ENCODE data around the gene BAX. TPM values are rescaled to one million over a fixed set of nuclear protein-coding genes. Genes with fewer than 3 reads are reported as not detected.
A peak's percentile ranks its signal among the peaks of the same experiment; 100 is the strongest.

Gene BAX
- total and polyA plus RNA-seq, 9 of the 15 experiments (the other 6 are each of a cell fraction or from before 2014, with no cell fraction given): 3.2 to 95.4 (median 44.5) TPM

DNA sequence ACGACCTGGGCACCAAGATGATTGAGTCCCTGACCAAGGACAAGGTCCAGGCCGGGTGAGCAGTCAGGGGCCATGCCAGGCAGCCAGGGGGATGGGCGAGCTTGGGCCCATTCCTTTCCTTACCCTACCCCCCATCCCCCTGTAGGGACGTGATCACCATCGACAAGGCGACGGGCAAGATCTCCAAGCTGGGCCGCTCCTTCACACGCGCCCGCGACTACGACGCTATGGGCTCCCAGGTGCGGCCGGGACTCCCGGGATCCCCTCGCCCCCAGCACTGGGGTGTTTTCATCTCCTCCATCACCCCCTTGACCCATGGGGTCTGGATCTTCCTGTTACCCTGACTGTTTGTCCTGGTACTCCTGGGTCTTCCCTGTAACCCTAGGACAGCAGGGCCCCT is 55.2 kb downstream of the BAX start:
- CTCF ChIA-PET (ENCODE audit: low intra/inter-chr PET ratio): no interaction called here

DNA sequence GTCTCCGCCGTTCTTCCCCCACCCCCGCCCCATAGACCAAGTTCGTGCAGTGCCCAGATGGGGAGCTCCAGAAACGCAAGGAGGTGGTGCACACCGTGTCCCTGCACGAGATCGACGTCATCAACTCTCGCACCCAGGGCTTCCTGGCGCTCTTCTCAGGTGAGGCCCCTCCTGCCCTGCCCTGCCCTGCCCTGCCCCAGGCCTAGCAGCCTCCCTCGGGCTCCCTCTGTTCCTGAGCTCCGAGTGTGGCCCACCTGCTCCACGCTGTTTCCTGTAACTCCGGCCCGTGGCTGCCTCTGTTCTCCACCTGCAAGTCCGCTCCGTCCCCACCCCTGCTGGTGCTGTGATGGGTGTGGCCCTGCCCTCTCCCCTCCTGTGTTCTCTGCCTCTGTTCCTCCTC is 55.8 kb downstream of the BAX start:
- Histone ChIP-seq H3K9ac (ENCODE audit: insufficient read depth in 1 of 2, low read depth in 2 of 2, low read length in 2 of 2) (no peak overlapping the region; a peak in 1 of 4 replicates), H3K79me2 (ENCODE audit: control insufficient read depth, insufficient read depth, low read length) (no peaks in the 10 kb centered on the region), H4K20me1 (replicated peaks; ENCODE audit: control insufficient read depth, insufficient read depth, low read length) (0 out of 2 replicates have a peak, but pooled peaks cover 3% of the 10 kb centered on the region), H3K4me1 (replicated peaks in 1 of 2; ENCODE audit: control insufficient read depth in 2 of 2, insufficient read depth in 2 of 2, low read length in 2 of 2) (peaks cover 0 to 14% of the 10 kb centered on the region in 2 experiments; a peak in 2 of 5 replicates), H3K4me2 (ENCODE audit: insufficient read depth, low read length) (no peak overlapping the region), H3K9me1 (ENCODE audit: control insufficient read depth, insufficient read depth, low read length) (peaks cover 4% of the 10 kb centered on the region), H3K27ac (ENCODE audit: extremely low read depth, low read depth, low read length) (no peak overlapping the region), H3K9me3 (replicated peaks; ENCODE audit: control insufficient read depth, insufficient read depth, low read depth, low read length) (no peaks in the 10 kb centered on the region), H3K27me3 (ENCODE audit: control insufficient read depth in 2 of 2, insufficient read depth in 2 of 2, low read length in 2 of 2) (no peaks in the 10 kb centered on the region), H3K36me3 (ENCODE audit: control insufficient read depth, insufficient read depth, low read length) (peaks cover 84% of the 10 kb centered on the region), H3K4me3 (no peak overlapping the region), H2AFZ (ENCODE audit: low read depth, low read length) (no peak overlapping the region)
- WGBS (ENCODE audit: insufficient coverage, low coverage, missing lambda C conversion rate): 79% methylated on average over 12 of the region's 18 CpGs
- FAIRE-seq: no peak
- no TSS peak for BruUV-seq (replicated peaks)
- in situ Hi-C loops (cut with MboI) (no loop called here), intact Hi-C loops (cut with micrococcal nuclease) (no loop called here)
- POLR2A ChIA-PET: interaction anchor here (0.5 to 2.1 kb wide), 3 partner anchors 10 to 545 kb away, joined by 3 to 6 read pairs (median 3); no protein-coding TSS in a partner anchor
- no peak for DNase-seq (ENCODE audit: extremely low read depth in 1 of 4, low spot score in 3 of 4)
- CTCF ChIA-PET (ENCODE audit: low intra/inter-chr PET ratio): no interaction called here
- TF ChIP-seq ZNF347 (CRISPR knock-in tag; IDR thresholded peaks at IDR 0.05; ENCODE audit: low read depth): no peak
- peak; percentile 44; the same call in 1 of the 2 replicates for TF ChIP-seq POLR2G (IDR thresholded peaks at IDR 0.05; ENCODE audit: low read depth, low read length)
- no peak for ATAC-seq

More for the DNA sequence above, 55.2 kb downstream of the BAX start:
- H3K9me3 ChIP-seq (replicated peaks; ENCODE audit: control insufficient read depth, insufficient read depth, low read depth, low read length): no peaks in the 10 kb centered on the region
- no peak overlapping the region for H2AFZ ChIP-seq (ENCODE audit: low read depth, low read length)
- H3K27ac ChIP-seq (ENCODE audit: extremely low read depth, low read depth, low read length): no peak overlapping the region
- H3K9me1 ChIP-seq (ENCODE audit: control insufficient read depth, insufficient read depth, low read length): peaks cover 4% of the 10 kb centered on the region
- no peak overlapping the region; a peak in 1 of 4 replicates for H3K9ac ChIP-seq (ENCODE audit: insufficient read depth in 1 of 2, low read depth in 2 of 2, low read length in 2 of 2)
- POLR2A ChIA-PET: interaction anchor here (0.5 to 2.1 kb wide), 4 partner anchors 10 to 544 kb away, joined by 3 to 6 read pairs (median 4); no protein-coding TSS in a partner anchor
- no peak overlapping the region for H3K4me2 ChIP-seq (ENCODE audit: insufficient read depth, low read length)
- FAIRE-seq (no peak), ATAC-seq (no peak), DNase-seq (ENCODE audit: extremely low read depth in 1 of 4, low spot score in 3 of 4) (no peak)
- peaks cover 84% of the 10 kb centered on the region for H3K36me3 ChIP-seq (ENCODE audit: control insufficient read depth, insufficient read depth, low read length)
- no peak overlapping the region for H3K4me3 ChIP-seq
- TF ChIP-seq KLF6 (CRISPR knock-in tag; IDR thresholded peaks at IDR 0.05; ENCODE audit: borderline replicate concordance) (no peak), POLR3A (IDR thresholded peaks at IDR 0.05; ENCODE audit: borderline replicate concordance, extremely low read depth, insufficient read depth, insufficient read length) (no peak), RBFOX2 (IDR thresholded peaks at IDR 0.05; ENCODE audit: low read depth, low read length) (peak; percentile 42), ZKSCAN3 (CRISPR knock-in tag; IDR thresholded peaks at IDR 0.05) (no peak), POLR2A (conservative IDR thresholded peaks at IDR 0.05) (0 out of 2 replicates have a peak, but pooled peaks have one; percentile 30), RBM34 (IDR thresholded peaks at IDR 0.05; ENCODE audit: borderline replicate concordance, insufficient read depth, low read length) (no peak)
- intact Hi-C loops (cut with micrococcal nuclease) (no loop called here), in situ Hi-C loops (cut with MboI) (no loop called here)
- no peaks in the 10 kb centered on the region for H4K20me1 ChIP-seq (replicated peaks; ENCODE audit: control insufficient read depth, insufficient read depth, low read length)
- WGBS (ENCODE audit: insufficient coverage, low coverage, missing lambda C conversion rate): 95% methylated on average over 14 of the region's 18 CpGs
- no TSS peak for BruUV-seq (replicated peaks)
- no peaks in the 10 kb centered on the region for H3K79me2 ChIP-seq (ENCODE audit: control insufficient read depth, insufficient read depth, low read length)
- H3K27me3 ChIP-seq (ENCODE audit: control insufficient read depth in 2 of 2, insufficient read depth in 2 of 2, low read length in 2 of 2): no peaks in the 10 kb centered on the region
- peaks cover 0 to 12% of the 10 kb centered on the region in 2 experiments; a peak in 2 of 5 replicates for H3K4me1 ChIP-seq (replicated peaks in 1 of 2; ENCODE audit: control insufficient read depth in 2 of 2, insufficient read depth in 2 of 2, low read length in 2 of 2)
